Measurements from ENCODE around the gene FRMPD2. TPM values are rescaled to one million over a fixed set of nuclear protein-coding genes. Genes with fewer than 3 reads are reported as not detected.

The FRMPD2 gene, protein sequence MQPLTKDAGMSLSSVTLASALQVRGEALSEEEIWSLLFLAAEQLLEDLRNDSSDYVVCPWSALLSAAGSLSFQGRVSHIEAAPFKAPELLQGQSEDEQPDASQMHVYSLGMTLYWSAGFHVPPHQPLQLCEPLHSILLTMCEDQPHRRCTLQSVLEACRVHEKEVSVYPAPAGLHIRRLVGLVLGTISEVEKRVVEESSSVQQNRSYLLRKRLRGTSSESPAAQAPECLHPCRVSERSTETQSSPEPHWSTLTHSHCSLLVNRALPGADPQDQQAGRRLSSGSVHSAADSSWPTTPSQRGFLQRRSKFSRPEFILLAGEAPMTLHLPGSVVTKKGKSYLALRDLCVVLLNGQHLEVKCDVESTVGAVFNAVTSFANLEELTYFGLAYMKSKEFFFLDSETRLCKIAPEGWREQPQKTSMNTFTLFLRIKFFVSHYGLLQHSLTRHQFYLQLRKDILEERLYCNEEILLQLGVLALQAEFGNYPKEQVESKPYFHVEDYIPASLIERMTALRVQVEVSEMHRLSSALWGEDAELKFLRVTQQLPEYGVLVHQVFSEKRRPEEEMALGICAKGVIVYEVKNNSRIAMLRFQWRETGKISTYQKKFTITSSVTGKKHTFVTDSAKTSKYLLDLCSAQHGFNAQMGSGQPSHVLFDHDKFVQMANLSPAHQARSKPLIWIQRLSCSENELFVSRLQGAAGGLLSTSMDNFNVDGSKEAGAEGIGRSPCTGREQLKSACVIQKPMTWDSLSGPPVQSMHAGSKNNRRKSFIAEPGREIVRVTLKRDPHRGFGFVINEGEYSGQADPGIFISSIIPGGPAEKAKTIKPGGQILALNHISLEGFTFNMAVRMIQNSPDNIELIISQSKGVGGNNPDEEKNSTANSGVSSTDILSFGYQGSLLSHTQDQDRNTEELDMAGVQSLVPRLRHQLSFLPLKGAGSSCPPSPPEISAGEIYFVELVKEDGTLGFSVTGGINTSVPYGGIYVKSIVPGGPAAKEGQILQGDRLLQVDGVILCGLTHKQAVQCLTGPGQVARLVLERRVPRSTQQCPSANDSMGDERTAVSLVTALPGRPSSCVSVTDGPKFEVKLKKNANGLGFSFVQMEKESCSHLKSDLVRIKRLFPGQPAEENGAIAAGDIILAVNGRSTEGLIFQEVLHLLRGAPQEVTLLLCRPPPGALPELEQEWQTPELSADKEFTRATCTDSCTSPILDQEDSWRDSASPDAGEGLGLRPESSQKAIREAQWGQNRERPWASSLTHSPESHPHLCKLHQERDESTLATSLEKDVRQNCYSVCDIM (N-terminal part only)
- total RNA-seq, result not detected
- long read RNA-seq, result 0 reads

DNA sequence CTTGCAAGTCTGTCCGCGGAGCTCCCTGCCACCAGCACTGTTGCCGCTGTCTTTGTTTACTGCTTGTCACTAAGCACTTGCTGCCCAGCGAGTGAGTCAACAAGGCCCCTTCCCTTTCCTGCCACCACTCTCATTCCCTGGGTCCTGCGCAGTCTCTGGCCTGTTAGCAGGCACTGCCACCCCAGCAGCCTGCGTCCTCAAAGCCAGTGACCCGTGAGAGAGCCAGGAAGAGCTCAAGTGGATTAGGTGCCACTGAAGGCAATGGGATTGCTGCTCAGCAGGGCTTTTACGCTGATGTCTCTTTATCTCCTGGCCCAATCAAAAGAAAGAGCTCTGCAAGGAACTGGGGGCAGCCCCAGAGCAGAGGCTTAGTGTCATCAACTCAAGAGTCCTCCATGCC, at the start of gene FRMPD2:
Gene FRMPD2, minus strand, starts transcription at position 61 of the 400 bp plus-strand sequence. CDS start 129 bp downstream, outside the sequence.
- intact Hi-C loops (cut with micrococcal nuclease), result no loop called here
- DNase-seq (no peak), ATAC-seq (no peak)

DNA sequence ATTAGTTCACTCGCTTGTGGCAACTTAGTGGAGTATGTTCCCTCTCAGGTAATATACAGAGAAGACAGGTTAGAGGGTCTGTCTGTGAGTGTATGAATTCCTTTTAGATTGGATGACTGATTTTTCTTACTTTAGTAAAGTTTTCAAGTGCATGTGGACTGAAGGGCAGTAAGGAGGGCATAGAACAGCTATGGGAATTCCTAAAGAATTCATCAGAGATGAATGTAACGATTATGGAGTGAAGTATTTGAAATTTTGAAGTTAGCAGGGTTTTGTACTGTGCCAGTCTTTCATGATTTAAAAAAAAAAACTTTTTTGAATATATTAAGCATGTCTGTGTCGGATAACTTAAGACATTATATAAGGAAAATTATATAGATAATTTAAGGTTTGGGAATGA, 47.5 kb upstream of the FRMPD2 start:
- intact Hi-C loops (cut with micrococcal nuclease), result no loop called here
- DNase-seq (no peak), ATAC-seq (no peak)

DNA sequence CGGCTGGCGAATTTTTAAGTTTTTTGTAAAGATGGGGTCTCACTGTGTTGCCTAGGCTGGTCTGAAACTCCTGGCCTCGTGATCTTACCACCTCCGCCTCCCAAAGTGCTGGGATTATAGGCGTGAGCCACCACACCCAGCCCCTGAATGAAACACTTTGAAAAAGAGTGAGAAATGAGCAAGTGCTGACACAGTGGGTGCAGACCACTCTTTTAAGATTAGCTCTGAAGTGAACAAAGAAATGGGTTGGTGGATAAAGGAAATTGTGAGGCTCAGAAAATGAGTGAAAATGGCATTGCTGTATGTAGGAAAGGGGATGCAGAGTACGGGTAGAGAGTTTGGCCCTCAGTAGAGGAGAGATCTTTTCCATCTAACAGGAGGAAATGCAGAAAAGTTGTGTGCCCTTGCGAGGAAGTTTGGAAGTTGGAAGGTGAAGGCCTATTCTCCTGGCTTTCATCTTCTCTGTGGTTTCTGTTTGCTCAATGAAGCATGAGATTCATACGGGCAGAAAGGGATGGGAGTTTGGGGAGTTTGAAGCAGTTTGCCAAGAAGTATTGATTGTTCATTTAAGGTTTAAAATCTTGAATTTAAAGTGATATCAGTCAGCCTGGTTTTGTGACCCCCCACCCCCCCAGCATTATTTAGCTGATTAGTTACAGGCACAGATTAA, 43.0 kb upstream of the FRMPD2 start:
- intact Hi-C loops (cut with micrococcal nuclease), result no loop called here
- ATAC-seq (no peak), DNase-seq (no peak)

DNA sequence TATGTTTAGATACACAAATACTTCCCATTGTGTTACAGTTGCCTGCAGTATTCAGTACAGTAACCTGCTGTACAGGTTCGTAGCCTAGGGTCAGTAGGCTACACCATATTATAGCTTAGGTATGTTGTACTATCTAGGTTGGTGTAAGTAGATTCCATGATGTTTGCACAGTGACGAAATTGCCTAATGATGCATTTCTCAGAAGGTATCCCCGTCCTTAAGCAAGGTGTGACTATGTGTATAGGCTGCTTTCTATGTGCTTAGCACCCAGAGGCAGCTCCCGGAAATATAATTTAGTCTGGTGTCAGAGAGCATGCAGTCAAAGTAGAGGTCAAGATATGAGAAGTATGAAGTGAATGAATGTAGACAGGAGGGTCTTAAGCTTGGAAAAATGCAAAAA, 41.7 kb upstream of the FRMPD2 start:
- DNase-seq (no peak), ATAC-seq (no peak)
- intact Hi-C loops (cut with micrococcal nuclease), result no loop called here

DNA sequence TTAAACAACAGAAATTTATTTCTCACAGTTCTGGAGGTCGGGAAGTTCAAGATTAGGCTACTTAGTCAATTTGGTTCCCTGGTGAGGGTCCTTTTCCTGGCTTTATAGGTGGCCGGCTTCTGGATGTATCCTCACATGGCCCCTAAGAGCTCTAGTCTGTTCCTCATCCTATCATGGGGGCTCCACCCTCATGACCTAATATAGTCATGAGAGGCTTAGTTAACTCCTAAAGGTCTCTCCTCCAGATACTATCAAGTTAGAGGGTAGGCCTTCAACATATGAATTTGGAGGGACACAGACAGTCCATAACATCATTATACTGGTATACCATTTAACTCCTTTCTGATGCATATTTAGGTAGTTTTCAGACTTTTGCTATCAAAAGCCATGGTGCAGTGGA, 39.6 kb upstream of the FRMPD2 start:
- ATAC-seq (peak; percentile 9), DNase-seq (no peak)
- intact Hi-C loops (cut with micrococcal nuclease), result no loop called here

DNA sequence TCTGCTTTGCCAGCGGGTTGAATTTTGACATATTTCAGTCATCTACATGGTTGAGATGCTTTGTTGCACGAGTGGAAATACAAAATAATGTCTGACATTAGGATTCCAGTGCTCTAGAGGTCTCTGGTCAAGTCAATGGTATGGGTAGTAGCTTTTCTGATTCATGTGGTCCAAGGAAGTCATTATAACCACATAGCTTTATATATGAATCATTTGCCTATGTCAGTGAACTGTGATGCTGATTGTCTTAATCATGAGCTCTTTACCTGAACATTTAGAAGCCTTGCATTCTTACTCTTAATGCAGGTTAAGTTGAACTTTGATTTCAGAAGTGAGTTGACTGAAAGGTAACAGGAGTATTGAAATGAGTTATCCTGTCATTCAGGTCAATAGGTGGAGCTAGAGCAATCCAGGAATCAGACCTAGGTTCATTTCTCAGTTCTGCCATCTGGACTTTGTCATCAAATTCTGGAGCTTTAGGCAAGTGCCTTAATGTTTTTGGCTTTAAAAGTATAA, 35.3 kb upstream of the FRMPD2 start:
- intact Hi-C loops (cut with micrococcal nuclease), result no loop called here
- no peak for ATAC-seq

DNA sequence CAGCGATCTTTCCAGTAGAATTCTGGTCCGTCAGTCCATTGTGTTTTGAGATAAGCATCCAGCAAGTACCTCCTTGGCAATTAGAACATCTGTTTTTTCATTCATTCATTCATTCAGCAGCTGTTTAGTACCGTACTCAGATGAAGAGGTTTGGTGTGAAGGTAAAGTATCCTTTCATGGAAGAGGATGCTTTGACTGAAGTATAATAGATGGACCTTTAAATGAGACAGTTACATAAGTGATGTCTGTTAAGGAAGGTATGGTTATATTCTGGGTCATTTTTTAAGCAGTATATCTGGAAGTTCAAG, 33.2 kb upstream of the FRMPD2 start:
- intact Hi-C loops (cut with micrococcal nuclease), result no loop called here

More for the DNA sequence above, 35.3 kb upstream of the FRMPD2 start:
- no peak for DNase-seq

DNA sequence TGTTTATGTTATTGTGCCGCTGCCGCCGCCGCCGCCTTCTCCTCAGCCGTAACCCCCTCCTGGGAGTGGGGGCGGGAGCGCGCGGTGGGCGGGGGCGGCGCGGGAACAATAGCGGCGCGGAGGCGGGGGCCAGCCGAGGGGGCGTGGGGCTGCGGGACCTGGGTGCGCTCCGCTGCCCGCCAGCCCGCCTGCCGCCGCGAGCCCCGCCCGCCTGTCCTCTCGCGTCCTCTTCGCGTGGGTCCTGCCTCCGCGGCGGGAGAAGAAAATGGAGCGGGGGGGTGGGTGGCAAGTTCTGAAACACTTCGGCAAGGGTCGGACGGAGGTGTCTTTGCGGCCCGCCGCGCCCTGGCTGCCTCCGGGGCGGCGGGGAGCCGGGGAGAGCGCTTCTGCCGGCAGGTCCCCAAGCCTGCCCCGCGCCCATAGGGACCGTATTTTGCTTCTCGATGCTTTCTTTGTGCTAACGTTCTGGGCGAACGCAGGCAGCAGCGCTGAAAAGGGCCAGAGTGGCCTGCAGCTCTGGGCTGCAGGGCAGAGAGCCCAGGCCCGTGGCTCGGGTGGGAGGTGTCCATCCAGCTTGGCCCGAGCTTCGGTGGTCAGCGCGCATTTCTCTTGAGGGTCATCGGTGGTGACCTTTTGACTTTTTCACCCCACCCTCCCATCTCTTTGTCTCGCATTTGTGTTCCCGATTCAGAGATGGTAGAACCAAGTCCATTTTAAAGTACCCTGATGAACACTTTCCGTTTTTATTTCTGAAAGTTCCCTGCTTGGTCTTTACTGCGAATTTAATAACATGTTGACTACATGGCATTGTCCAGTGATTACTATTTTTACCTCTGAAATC, 32.6 kb upstream of the FRMPD2 start:
- peak; percentile 80 for DNase-seq
- peak; percentile 78 for ATAC-seq
- intact Hi-C loops (cut with micrococcal nuclease), result no loop called here

More for the DNA sequence above, 33.2 kb upstream of the FRMPD2 start:
- DNase-seq, result no peak
- no peak for ATAC-seq

DNA sequence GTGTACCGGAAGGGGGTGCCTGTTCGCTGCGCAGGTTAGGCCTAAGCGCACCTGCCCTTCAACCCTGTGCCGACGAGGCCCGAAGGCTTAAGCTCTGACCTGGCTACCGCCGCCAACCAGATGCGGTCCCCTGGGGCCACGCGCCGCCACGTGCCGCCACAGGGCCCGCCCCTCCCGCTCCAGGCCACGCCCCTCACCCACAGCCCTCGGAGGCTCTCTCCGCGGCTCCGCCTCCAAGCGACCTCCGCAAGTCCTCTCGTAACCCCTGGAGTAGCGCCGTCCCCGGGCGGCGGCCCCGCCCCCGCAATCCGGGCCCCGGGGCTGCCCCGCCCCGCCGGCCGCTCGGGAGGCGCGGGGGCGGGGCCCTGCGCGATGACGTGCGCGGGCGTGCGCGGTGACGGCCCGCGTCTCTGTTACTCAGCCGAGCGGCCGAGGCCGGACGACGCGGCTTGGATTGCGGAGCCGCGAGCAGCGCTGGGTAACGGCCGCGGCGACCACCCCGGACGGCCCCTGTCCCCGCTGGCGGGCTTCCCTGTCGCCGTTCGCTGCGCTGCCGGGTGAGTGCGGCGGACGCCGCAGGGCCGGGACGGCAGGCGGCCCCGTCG, 31.9 kb upstream of the FRMPD2 start, which contains the start of gene MAPK8:
Gene MAPK8, plus strand, starts transcription at position 413 of the 605 bp plus-strand sequence. CDS start 94,984 bp downstream, outside the sequence.
- peak; percentile 96 for DNase-seq
- intact Hi-C loops (cut with micrococcal nuclease), result no loop called here
- peak; percentile 95 for ATAC-seq

DNA sequence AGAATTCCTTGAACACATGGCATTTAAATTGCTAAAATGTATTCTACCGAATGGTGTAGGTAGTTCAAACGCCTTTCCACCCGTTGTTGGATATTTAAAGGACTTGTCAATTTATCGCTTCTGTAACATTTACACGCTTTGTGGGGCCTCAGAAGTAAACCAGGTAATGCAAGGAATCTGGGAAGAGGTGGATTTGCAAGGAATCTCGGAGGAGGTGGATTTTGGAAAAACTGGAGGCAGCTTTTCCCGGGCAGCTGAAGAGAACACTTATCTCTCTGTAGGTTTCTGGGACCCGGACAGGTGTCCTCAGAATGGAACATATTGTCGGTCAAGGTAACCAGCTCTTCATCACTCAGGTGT, 31.4 kb upstream of the FRMPD2 start:
- ATAC-seq, result no peak
- intact Hi-C loops (cut with micrococcal nuclease), result no loop called here
- no peak for DNase-seq

DNA sequence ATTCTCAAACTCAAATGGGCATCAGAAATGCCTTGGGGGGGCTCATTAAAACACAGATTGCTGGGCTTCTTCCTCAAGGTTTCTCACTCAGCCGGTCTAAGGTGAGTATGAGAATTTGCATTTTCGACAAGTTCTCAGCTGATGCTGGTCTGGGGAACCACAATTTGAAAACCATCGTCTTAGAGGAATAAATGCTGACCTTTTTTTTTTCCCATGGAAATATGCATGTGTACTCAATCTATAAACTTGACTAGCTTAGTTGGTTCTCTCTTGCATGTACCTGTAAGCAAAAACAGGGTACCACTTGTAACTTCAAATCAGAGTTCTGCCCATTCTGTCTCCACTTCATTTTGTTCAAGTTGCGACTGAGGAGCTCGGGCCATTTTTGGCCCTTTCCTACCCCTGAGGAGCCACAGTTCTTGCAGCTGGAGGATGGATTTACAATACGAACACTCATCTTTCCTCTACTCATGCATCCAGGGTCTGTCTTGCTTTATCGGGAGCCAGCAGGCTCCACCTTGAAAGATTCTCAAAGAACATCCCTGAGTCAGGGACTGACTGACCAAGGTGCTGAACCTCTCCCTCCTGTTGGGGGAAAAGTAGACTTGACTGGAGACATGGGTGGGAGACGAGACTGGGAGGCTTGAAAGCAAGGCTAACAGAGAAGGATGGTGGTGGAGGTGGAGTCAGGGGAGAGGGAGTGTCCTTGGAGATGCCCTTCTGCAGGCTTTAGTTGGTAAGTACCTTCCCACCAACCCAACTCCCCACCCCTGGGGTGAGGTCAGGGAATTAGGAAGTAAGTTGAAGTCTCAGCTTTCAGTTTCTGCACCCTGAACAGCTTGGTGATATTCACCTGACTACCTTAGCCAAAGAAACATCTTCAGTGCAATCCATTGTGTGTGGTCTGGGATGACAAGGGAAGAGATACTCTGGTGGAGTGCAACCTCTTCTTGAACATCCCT, 28.3 kb upstream of the FRMPD2 start:
- ATAC-seq (no peak), DNase-seq (no peak)
- intact Hi-C loops (cut with micrococcal nuclease), result no loop called here

DNA sequence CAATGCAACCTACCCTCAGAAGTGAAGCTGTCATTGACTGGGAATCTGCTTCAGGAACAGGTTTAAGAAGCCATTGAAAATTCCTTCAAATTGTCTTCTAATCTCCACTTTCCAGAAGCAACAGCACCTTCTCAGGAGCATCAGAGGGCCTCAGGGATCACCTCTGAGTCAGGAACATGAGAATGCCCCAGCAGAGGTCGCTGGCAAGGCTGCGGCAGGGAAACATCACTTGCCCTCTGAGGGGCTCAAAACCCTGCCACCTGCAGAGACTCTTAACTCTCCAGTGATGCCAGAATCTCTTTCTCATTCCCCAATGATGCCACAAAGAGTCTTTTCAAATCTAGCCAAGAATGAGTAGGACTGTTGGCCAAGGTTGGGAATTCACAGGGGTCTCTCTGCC, 26.1 kb upstream of the FRMPD2 start:
- intact Hi-C loops (cut with micrococcal nuclease), result no loop called here
- no peak for ATAC-seq
- DNase-seq, result no peak

DNA sequence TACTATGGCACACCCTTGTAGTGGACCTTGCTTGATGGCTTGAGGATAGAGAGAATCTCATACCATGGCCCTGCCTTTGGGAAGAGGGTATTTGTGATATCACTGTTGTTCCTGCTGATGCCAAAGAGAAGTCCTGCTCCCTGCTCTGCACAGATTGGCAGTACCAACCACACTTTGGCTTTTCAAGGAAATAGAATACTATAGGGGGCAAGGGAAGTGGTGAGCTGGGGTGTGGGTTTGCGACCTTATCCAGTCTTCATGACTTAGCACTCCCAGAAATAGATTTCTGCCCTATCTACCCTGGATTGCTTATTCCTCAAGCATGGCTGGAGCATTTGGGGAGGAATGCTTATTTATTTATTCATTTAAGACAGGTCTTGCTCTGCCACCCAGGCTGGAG, 25.2 kb upstream of the FRMPD2 start:
- intact Hi-C loops (cut with micrococcal nuclease), result no loop called here
- DNase-seq, result no peak
- no peak for ATAC-seq

DNA sequence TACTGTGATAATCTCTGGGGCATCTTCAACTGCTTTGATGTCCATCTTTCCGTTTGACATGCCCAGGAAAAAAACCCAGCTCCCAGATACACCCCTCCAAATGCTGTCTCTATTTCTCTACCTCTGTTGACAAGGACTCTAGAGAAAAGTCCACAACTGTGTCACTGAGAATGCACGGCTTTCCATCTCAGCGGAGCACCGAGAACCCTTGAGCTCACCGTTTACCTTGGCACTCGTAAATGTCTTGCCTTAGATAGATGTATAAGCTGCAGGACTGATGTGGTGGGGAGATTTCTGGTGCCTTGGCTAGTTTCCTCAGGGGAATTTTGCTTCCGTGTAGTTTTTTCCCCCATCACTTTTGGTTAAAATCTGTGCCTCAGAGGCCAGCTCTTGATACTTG, 24.6 kb upstream of the FRMPD2 start:
- intact Hi-C loops (cut with micrococcal nuclease), result no loop called here
- DNase-seq, result no peak
- no peak for ATAC-seq

DNA sequence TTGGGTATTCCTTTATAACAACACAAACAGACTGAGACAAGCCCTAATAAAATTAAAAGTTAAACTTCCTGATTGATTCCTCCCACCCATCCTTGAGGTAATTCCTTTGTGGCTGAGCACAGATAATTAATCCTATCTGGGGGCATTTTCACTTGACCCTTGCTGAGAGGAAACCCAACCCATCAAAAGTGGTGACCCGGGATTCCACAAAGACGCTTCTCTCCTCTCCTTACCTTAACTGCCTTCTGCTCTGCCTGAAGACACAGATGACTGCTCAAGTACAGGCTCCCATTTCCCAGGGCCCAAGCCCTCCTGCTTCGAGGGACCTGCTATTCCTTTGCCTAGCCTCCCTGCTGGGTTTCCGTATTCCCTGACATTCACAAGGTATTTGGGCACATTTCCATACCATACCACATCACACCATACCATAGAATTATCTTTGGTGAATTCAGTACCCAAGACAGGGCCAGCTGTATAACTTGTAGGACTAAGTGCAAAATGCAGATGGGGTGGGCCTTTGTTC, 22.1 kb upstream of the FRMPD2 start:
- no peak for ATAC-seq
- intact Hi-C loops (cut with micrococcal nuclease), result no loop called here
- DNase-seq, result no peak

DNA sequence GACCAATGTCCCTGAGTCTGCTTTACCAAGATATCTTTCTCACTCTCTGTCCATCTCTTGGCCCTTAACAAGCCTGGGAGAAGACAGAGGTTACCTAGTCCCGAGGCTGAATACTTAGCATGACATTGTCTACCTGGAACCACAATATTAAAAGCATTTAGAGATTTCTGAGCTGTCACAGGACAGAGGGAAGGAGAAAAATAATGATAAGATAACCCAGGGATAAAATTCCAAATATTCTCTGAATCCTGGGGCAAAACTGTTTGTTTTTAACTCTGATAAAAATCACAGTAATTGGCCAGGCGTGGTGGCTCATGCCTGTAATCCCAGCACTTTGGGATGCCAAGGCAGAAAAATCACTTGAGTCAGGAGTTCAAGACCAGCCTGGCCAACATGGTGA, 19.9 kb upstream of the FRMPD2 start:
- ATAC-seq (no peak), DNase-seq (no peak)
- intact Hi-C loops (cut with micrococcal nuclease), result no loop called here

All from left ventricle myocardium superior (tissue), 1 donor.